OCI-LY3 (cell line): ENCODE measurements around the gene ATF3.

ENCODE experiments used
- H2AFZ ChIP-seq: fragments of 200-600, 300-600 bp; shearing (Covaris generic); 2 replicates; pipeline ENCODE4 v1.6.0; 2014; ENCODE audit warnings: antibody characterized with exemption, low read depth, low read length
- H3K27ac ChIP-seq: fragments of 200-600, 300-600 bp; sonication (generic); 2 replicates; pipeline ENCODE4 v1.5.1; 2014; ENCODE audit warnings: mild to moderate bottlenecking, low read length, moderate library complexity, mixed read lengths
- H3K27me3 ChIP-seq: fragments of 200-600, 300-600 bp; sonication (generic); 2 replicates; pipeline ENCODE4 v1.6.1; 2014; ENCODE audit warnings: low read depth, low read length, mixed read lengths
- H3K36me3 ChIP-seq: fragments of 200-600, 300-600 bp; sonication (generic); replicated peaks from 2 replicates; pipeline ENCODE3; 2014; ENCODE audit warnings: low read depth, low read length, mixed read lengths
- H3K4me1 ChIP-seq: fragments of 300-600, 200-600 bp; sonication (generic); 2 replicates; pipeline ENCODE4 v1.6.1; 2014; ENCODE audit warnings: low read length, mixed read lengths
- H3K4me2 ChIP-seq: fragments of 200-600, 300-600 bp; sonication (generic); 2 replicates; pipeline ENCODE4 v1.6.1; 2014; ENCODE audit warnings: low read length, mixed read lengths
- H3K4me3 ChIP-seq: fragments of 300-600, 200-600 bp; sonication (generic); 2 replicates; pipeline ENCODE4 v1.5.1; 2014; ENCODE audit warnings: antibody characterized with exemption, mild to moderate bottlenecking, low read length, moderate library complexity
- H3K79me2 ChIP-seq: fragments of 300-600, 200-600 bp; shearing (Covaris generic); 2 replicates; pipeline ENCODE4 v1.6.1; 2014; ENCODE audit warnings: mild to moderate bottlenecking, low read length, mixed read lengths
- H3K9ac ChIP-seq: fragments of 300-600, 200-600 bp; shearing (Covaris generic); 2 replicates; pipeline ENCODE4 v1.6.0; 2014; ENCODE audit warnings: mild to moderate bottlenecking, low read length, moderate library complexity
- H3K9me3 ChIP-seq: fragments of 200-600, 300-600 bp; shearing (Covaris generic); 2 replicates; pipeline ENCODE4 v1.6.1; 2014; ENCODE audit warnings: low read length, mixed read lengths; ENCODE audit not compliant: insufficient read depth
- H4K20me1 ChIP-seq: fragments of 200-600, 300-600 bp; sonication (generic); 2 replicates; pipeline ENCODE4 v1.6.1; 2016; ENCODE audit warnings: low read length, mixed read lengths; ENCODE audit not compliant: insufficient read depth
- EZH2phosphoT487 ChIP-seq: fragments of 200-600 bp; shearing (Covaris generic); IDR thresholded peaks from 2 replicates; pipeline ENCODE4 v1.6.1; 2018; ENCODE audit warnings: antibody characterized with exemption, mixed run types, low read depth
- TF ChIP-seq, protein P1 (sequence below): fragments of 200-600, 300-600 bp; sonication (generic); IDR thresholded peaks from 2 replicates; pipeline ENCODE4 v1.5.1; 2014; ENCODE audit warnings: antibody characterized with exemption, low read length, low read depth

Gene ATF3

DNA sequence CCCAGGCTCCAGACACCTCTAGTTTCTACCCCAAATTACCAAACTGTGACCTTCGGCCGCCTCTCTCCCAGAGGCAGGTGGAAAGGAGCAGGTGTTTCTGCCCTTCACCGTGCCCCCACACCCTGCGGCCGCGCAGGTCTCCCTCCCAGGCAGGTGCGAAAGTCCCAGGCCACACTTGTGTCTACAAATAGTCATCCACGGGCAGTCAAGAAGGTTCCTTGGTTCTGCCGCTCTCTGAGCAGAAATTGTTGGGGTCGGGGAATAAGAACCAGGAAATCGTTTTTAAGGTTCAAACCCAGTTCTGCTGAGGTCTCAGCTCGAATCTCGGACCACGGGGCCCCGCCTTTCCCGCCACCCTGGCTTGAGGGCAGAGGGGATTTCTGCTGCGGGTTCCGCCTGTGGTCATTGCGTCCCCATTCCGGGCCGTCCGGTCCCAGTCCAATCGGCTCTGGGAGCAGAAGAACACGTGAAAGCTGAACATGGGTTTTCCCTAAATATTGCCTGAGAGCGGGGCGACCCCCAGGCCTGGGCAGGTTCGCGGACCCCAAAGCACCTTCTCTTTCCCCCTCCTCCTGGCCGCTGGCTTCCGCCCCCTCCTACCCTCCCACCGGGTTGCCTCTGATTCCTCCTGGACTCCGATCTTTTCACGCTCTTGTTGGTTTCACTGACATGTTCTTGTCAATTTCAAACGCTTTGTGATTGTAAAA is 1.2 kb upstream of the ATF3 start:
- H3K36me3 ChIP-seq = peaks cover 42% of the 10 kb centered on the region
- H3K9me3 ChIP-seq = no peaks in the 10 kb centered on the region
- H3K4me2 ChIP-seq = peak overlapping the region; percentile 88
- H3K27ac ChIP-seq = peak overlapping the region; percentile 74
- TF ChIP-seq, protein P1, sequence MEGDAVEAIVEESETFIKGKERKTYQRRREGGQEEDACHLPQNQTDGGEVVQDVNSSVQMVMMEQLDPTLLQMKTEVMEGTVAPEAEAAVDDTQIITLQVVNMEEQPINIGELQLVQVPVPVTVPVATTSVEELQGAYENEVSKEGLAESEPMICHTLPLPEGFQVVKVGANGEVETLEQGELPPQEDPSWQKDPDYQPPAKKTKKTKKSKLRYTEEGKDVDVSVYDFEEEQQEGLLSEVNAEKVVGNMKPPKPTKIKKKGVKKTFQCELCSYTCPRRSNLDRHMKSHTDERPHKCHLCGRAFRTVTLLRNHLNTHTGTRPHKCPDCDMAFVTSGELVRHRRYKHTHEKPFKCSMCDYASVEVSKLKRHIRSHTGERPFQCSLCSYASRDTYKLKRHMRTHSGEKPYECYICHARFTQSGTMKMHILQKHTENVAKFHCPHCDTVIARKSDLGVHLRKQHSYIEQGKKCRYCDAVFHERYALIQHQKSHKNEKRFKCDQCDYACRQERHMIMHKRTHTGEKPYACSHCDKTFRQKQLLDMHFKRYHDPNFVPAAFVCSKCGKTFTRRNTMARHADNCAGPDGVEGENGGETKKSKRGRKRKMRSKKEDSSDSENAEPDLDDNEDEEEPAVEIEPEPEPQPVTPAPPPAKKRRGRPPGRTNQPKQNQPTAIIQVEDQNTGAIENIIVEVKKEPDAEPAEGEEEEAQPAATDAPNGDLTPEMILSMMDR = no peak
- TF ChIP-seq EZH2phosphoT487 = no peak
- H3K9ac ChIP-seq = peak overlapping the region; percentile 92
- H3K27me3 ChIP-seq = peaks cover 16% of the 10 kb centered on the region
- H3K4me1 ChIP-seq = peaks cover 43% of the 10 kb centered on the region
- H2AFZ ChIP-seq = no peak overlapping the region
- peak overlapping the region; percentile 95 for H3K4me3 ChIP-seq
- peaks cover 29% of the 10 kb centered on the region for H4K20me1 ChIP-seq
- peaks cover 55% of the 10 kb centered on the region for H3K79me2 ChIP-seq

DNA sequence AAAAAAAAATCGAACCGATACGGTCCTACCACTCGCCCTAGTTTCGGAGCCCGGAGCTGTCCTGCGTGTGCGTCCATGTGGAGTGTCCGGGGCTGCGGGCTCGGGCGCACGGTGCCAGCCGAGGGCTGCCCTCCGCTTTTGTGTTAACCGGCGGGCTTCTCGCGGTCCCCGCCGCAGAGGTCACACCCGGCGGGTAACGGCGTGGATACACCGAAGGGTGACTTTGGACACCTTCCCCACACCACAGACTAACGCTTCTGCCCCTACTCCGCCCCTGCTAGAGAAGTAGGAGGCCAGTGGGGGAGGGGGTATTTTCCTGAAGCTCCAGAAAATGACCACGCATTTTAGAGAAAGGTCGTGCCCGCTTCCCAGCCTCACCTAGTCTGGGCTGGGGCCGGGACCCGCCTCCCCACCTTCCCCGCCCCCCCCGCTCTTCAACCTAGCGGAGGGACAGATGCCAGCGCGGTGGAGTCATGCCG is 609 bp upstream of the ATF3 start:
- Histone ChIP-seq H3K4me1 (peaks cover 49% of the 10 kb centered on the region), H4K20me1 (peaks cover 35% of the 10 kb centered on the region), H3K9me3 (no peaks in the 10 kb centered on the region), H3K27ac (peak overlapping the region; percentile 74), H2AFZ (no peak overlapping the region), H3K27me3 (peaks cover 14% of the 10 kb centered on the region), H3K4me3 (peak overlapping the region; percentile 95), H3K9ac (peak overlapping the region; percentile 92), H3K4me2 (peak overlapping the region; percentile 88), H3K36me3 (peaks cover 44% of the 10 kb centered on the region), H3K79me2 (peaks cover 61% of the 10 kb centered on the region)
- no peak for TF ChIP-seq EZH2phosphoT487
- TF ChIP-seq, protein P1 = no peak

DNA sequence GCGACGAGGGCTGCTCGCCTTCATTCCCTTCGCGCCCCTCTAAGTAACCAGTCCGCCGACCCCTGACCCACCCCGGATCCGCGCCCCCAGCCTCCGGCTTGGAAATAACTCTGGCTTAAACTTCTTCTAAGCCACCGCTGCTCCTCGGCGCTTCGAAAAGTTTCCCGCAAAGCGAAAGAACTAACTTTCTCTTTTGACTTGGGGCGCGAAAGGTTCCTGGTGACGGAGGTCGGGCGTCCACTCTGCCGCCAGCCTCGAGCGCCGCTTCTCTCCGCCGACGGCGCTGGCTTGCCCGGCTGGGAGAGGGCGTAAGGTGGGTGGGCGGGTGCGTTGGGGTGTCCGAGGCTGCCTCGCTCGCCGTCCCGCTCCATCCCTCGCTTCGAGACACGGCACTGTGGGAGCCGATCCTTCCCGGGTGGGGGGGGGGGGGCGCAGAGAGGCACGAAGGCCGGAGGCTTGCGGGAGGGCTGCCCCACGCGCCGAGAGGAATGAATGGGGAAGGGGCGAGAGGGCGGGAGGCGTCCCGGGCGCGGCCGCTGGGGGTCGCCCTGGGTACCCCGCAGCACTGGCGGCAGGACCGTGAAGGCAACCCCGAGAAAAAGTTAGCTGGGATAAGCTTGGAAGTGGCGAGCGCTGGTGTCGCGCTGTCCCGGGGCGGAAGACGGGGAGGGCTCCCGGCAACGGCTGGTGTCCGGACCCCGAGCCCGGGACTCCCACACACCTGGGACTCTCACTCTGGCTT is 569 bp downstream of the ATF3 start:
- Histone ChIP-seq H3K4me2 (peak overlapping the region; percentile 96), H2AFZ (no peak overlapping the region), H3K36me3 (peaks cover 50% of the 10 kb centered on the region), H3K4me3 (peak overlapping the region; percentile 95), H3K79me2 (peaks cover 73% of the 10 kb centered on the region), H3K9ac (peak overlapping the region; percentile 89), H4K20me1 (peaks cover 47% of the 10 kb centered on the region), H3K4me1 (peaks cover 61% of the 10 kb centered on the region), H3K9me3 (no peaks in the 10 kb centered on the region), H3K27ac (peak overlapping the region; percentile 70), H3K27me3 (peaks cover 13% of the 10 kb centered on the region)
- no peak for TF ChIP-seq EZH2phosphoT487
- TF ChIP-seq, protein P1 = peak; percentile 62
